ENCODE results near the gene SUCLG2. TPM values are rescaled to one million over a fixed set of nuclear protein-coding genes. Genes with fewer than 3 reads are reported as not detected.

The SUCLG2 gene
- total RNA-seq, 1 experiment from 2014 or later = 38.5 TPM

- no peaks in the 10 kb centered on the region for H3K79me1 ChIP-seq (ENCODE audit: insufficient read depth, low read depth, low read length, poor library complexity, severe bottlenecking)
- H3K9me3 Mint-ChIP-seq = no peaks in the 10 kb centered on the region
- no peak overlapping the region for H4K8ac ChIP-seq (replicated peaks; ENCODE audit: insufficient read length, low read depth, low read length)
- no peak overlapping the region for H3K18ac ChIP-seq (ENCODE audit: insufficient read length, low read depth, low read length)
- H2BK20ac ChIP-seq (ENCODE audit: low read depth, low read length, poor library complexity, severe bottlenecking) = no peak overlapping the region
- H3K79me2 ChIP-seq (ENCODE audit: insufficient read depth, low read length) = no peaks in the 10 kb centered on the region
- no peak for TF ChIP-seq CTCF (conservative IDR thresholded peaks at IDR 0.05)
- no peak overlapping the region for H3K4me2 ChIP-seq (ENCODE audit: insufficient read depth, insufficient read length, low read length)
- H3K4ac ChIP-seq (ENCODE audit: low read depth, low read length) = no peak overlapping the region
- no peak overlapping the region for H3K23ac ChIP-seq (ENCODE audit: insufficient read length, low read depth, low read length)
- no peak overlapping the region for H3K4me3 Mint-ChIP-seq
- no peak overlapping the region for H2BK15ac ChIP-seq (ENCODE audit: low read depth, low read length)
- no peaks in the 10 kb centered on the region for H3K23me2 ChIP-seq (ENCODE audit: insufficient read length, low read depth, low read length, poor library complexity, severe bottlenecking)
- H3K14ac ChIP-seq (ENCODE audit: insufficient read depth, low read length) = no peak overlapping the region
- no peak overlapping the region for H3K27ac Mint-ChIP-seq
- no peak overlapping the region for H4K91ac ChIP-seq (ENCODE audit: insufficient read length, low read depth, low read length)
- H4K5ac ChIP-seq (ENCODE audit: insufficient read length, low read depth, low read length) = no peak overlapping the region
- no peaks in the 10 kb centered on the region for H4K20me1 ChIP-seq (ENCODE audit: control insufficient read depth, insufficient read depth, insufficient read length)
- DNase-seq = no peak
- H3T11ph ChIP-seq (ENCODE audit: low read length) = no peak overlapping the region
- WGBS (ENCODE audit: extremely low coverage, insufficient read length, low lambda C conversion rate) = no CpG with 5 or more reads among the region's 6 CpGs
- H3K56ac ChIP-seq (ENCODE audit: insufficient read length, low read depth, low read length) = no peak overlapping the region
- H2AFZ ChIP-seq (ENCODE audit: low read length) = no peak overlapping the region
- no peak overlapping the region for H2BK12ac ChIP-seq (ENCODE audit: insufficient read length, low read depth, low read length)
- peaks cover 0 to 5% of the 10 kb centered on the region in 2 experiments; a peak in 2 of 4 replicates for H3K4me1 Mint-ChIP-seq
- no peaks in the 10 kb centered on the region for H3K9me3 ChIP-seq (ENCODE audit: control insufficient read depth, low read depth, low read length)
- no peak overlapping the region for H2BK5ac ChIP-seq (ENCODE audit: insufficient read length, low read length)
- H2BK120ac ChIP-seq (ENCODE audit: low read depth, low read length, poor library complexity, severe bottlenecking) = no peak overlapping the region
- H3K27me3 ChIP-seq (ENCODE audit: insufficient read depth, low read length) = no peaks in the 10 kb centered on the region
- H3K27me3 Mint-ChIP-seq (ENCODE audit: low read depth) = no peaks in the 10 kb centered on the region
- H3K36me3 Mint-ChIP-seq (ENCODE audit: insufficient read depth in 1 of 3, low read depth in 3 of 3) = peaks cover 4 to 22% (median 12%) of the 10 kb centered on the region in 3 experiments; a peak in 6 of 7 replicates
- H3K9ac ChIP-seq (ENCODE audit: extremely low read depth, insufficient read length, low read length) = no peak overlapping the region
- H3K4me1 ChIP-seq (ENCODE audit: insufficient read depth, low read length) = no peaks in the 10 kb centered on the region
- no peak overlapping the region for H3K27ac ChIP-seq (ENCODE audit: insufficient read length, low read depth, low read length)
- no peak overlapping the region for H2AK5ac ChIP-seq (ENCODE audit: insufficient read length, low read length)
Measured at GRCh38 chr3:67524046-67524445, 130.4 kb downstream of the SUCLG2 start.

All from H9 (cell line).